Measurements from ENCODE around the gene OSBPL3.

- no peak for TF ChIP-seq CTCF (IDR thresholded peaks at IDR 0.05; ENCODE audit: low read depth, low read length)
- no peak for TF ChIP-seq POLR2A (IDR thresholded peaks at IDR 0.05; ENCODE audit: extremely low read depth, insufficient read length)
- no peak for TF ChIP-seq MAX (IDR thresholded peaks at IDR 0.05; ENCODE audit: low read depth, low read length)
- no peak for TF ChIP-seq MYC (IDR thresholded peaks at IDR 0.05; ENCODE audit: low read depth, low read length)
Measured at GRCh38 chr7:24958399-24958798, 21.6 kb downstream of the OSBPL3 start.
